IPS-15b (cell line): ENCODE results near the gene NADK.

Experiments
- H3K27me3 ChIP-seq: one replicate; pipeline ENCODE4 v1.6.1; 2013; ENCODE audit warnings: low read length; ENCODE audit not compliant: control insufficient read depth, insufficient read depth
- H3K36me3 ChIP-seq: one replicate; pipeline ENCODE4 v1.6.1; 2013; ENCODE audit warnings: low read length; ENCODE audit not compliant: control insufficient read depth, insufficient read depth
- H3K4me1 ChIP-seq: one replicate; pipeline ENCODE4 v1.6.1; 2013; ENCODE audit warnings: mild to moderate bottlenecking, low read length; ENCODE audit not compliant: control insufficient read depth, insufficient read depth
- H3K4me3 ChIP-seq: one replicate; pipeline ENCODE4 v1.5.1; 2013; ENCODE audit warnings: low read depth, low read length
- H3K9ac ChIP-seq: one replicate; pipeline ENCODE4 v1.6.1; 2013; ENCODE audit warnings: low read depth, mild to moderate bottlenecking, low read length
- H3K9me3 ChIP-seq: one replicate; pipeline ENCODE4 v1.6.1; 2013; ENCODE audit warnings: mild to moderate bottlenecking, low read length; ENCODE audit not compliant: control insufficient read depth, insufficient read depth

NADK gene, protein sequence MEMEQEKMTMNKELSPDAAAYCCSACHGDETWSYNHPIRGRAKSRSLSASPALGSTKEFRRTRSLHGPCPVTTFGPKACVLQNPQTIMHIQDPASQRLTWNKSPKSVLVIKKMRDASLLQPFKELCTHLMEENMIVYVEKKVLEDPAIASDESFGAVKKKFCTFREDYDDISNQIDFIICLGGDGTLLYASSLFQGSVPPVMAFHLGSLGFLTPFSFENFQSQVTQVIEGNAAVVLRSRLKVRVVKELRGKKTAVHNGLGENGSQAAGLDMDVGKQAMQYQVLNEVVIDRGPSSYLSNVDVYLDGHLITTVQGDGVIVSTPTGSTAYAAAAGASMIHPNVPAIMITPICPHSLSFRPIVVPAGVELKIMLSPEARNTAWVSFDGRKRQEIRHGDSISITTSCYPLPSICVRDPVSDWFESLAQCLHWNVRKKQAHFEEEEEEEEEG

DNA sequence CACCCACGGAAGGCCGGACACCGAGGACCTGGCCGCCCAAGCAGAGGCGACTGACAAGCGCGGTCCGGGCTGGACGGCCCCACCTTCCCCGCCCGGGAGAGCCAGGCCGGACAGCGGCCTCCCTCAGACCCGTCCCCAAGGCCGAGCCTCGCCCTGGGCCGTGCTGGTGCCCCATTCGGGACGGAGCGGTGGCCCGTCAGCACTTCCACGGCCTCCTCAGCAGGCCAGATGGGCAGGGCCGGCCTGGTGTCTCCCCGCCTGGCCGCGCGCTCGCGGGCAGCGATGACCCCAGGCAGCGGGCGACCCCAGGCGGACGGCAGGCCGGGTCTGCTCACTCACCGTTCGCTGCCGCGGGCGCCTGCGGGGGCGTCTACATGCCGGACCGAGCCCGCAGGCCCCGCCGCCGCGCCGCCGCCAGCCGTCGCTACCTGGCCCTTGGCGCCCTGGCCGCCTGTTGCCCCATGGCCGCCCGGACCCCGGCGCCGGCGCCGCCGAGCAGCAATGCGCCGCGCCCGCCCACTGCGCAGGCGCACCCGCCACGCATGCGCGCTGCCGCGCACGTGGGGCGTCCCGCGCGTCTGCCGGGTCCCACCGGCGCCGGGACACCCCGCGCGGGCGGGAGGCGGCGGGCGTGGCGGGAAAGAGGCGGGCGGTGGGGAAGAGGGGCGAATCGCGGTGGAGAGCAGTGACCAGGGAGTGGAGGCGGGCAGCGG, at the start of gene NADK:
NADK (minus strand) TSS at position 521 of the 713 bp plus-strand sequence. CDS start 13,064 bp downstream, outside the sequence.
- no peaks in the 10 kb centered on the region for H3K36me3 ChIP-seq
- H3K9ac ChIP-seq = peak within 1 kb of the TSS; percentile 85
- H3K27me3 ChIP-seq = no peaks in the 10 kb centered on the region
- peak within 1 kb of the TSS; percentile 89 for H3K4me3 ChIP-seq
- H3K4me1 ChIP-seq = peaks cover 34% of the 10 kb centered on the region
- no peaks in the 10 kb centered on the region for H3K9me3 ChIP-seq

GRCh38 chr1:1827089-1827848, 49.0 kb upstream of the NADK start:
- Histone ChIP-seq H3K4me3 (no peak overlapping the region), H3K9ac (no peak overlapping the region), H3K36me3 (peaks cover 16% of the 10 kb centered on the region)

GRCh38 chr1:1826356-1827088, 48.3 kb upstream of the NADK start:
- Histone ChIP-seq H3K9ac (no peak overlapping the region), H3K4me1 (peaks cover 8% of the 10 kb centered on the region), H3K36me3 (peaks cover 16% of the 10 kb centered on the region), H3K4me3 (no peak overlapping the region), H3K27me3 (no peaks in the 10 kb centered on the region), H3K9me3 (no peaks in the 10 kb centered on the region)

More at GRCh38 chr1:1827089-1827848, 49.0 kb upstream of the NADK start:
- no peaks in the 10 kb centered on the region for H3K9me3 ChIP-seq
- peaks cover 8% of the 10 kb centered on the region for H3K4me1 ChIP-seq
- no peaks in the 10 kb centered on the region for H3K27me3 ChIP-seq

DNA sequence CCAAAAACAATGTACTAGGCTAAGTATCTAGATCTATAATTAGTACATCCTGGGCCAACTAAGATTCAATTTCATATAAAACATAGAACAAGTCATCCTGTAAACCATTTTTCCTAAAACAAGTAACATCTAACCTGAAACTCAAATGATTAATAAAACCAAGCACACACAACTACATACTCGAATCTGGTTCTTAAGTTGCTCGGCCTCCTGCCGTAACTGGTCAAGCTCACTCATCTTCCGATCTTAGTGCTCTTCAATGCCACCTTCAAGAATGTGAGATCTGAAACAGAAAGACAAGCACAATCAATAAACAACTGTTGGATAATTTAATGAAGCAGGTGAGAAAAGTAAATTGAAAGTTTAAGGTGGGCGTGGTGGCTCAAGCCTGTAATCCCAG, 46.9 kb upstream of the NADK start:
- Histone ChIP-seq H3K4me3 (no peak overlapping the region), H3K4me1 (peaks cover 8% of the 10 kb centered on the region), H3K9ac (no peak overlapping the region), H3K36me3 (peaks cover 16% of the 10 kb centered on the region), H3K9me3 (no peaks in the 10 kb centered on the region), H3K27me3 (no peaks in the 10 kb centered on the region)

- Histone ChIP-seq H3K27me3 (no peaks in the 10 kb centered on the region), H3K4me1 (no peaks in the 10 kb centered on the region), H3K4me3 (no peak overlapping the region), H3K9me3 (no peaks in the 10 kb centered on the region), H3K9ac (no peak overlapping the region), H3K36me3 (peaks cover 19% of the 10 kb centered on the region)
Measured at GRCh38 chr1:1819762-1820161, 41.5 kb upstream of the NADK start.

GRCh38 chr1:1817221-1817620, 39.0 kb upstream of the NADK start:
- peaks cover 18% of the 10 kb centered on the region for H3K36me3 ChIP-seq
- no peak overlapping the region for H3K9ac ChIP-seq
- H3K4me3 ChIP-seq = no peak overlapping the region
- no peaks in the 10 kb centered on the region for H3K27me3 ChIP-seq
- no peaks in the 10 kb centered on the region for H3K4me1 ChIP-seq
- H3K9me3 ChIP-seq = no peaks in the 10 kb centered on the region

DNA sequence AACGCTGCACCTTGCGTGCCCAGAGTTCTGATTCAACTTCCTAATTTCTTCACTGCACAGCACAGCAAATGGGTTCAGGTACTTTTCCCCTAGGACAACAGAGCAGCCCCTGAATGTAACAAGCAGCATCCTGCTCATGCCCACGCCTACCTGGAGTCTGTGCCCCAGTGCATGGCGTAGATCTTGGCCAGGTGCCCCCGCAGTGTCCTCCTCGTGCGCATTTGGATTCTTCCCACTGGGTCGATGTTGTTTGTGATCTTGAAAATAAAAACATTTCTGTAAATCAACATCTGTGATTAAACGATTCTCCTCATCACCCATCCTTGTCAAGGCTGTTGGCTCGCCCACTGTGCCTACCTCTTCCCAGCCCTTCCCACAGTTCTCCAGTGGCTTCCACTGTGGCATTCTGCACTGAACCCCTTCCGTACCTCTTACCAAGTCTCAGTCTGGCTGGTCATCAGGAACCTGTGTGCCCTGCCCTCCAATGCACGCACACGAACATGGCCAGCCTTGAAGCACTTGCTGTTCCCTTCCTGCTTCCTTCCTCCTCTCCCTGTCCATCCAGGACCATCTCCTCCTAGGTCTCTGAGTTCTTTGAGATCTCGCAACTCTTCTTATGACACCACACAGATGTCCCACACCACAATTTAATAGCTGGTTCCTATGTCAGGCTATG, 37.5 kb upstream of the NADK start:
- H3K27me3 ChIP-seq = no peaks in the 10 kb centered on the region
- H3K4me3 ChIP-seq = no peak overlapping the region
- H3K36me3 ChIP-seq = peaks cover 19% of the 10 kb centered on the region
- no peaks in the 10 kb centered on the region for H3K9me3 ChIP-seq
- no peaks in the 10 kb centered on the region for H3K4me1 ChIP-seq
- H3K9ac ChIP-seq = no peak overlapping the region

DNA sequence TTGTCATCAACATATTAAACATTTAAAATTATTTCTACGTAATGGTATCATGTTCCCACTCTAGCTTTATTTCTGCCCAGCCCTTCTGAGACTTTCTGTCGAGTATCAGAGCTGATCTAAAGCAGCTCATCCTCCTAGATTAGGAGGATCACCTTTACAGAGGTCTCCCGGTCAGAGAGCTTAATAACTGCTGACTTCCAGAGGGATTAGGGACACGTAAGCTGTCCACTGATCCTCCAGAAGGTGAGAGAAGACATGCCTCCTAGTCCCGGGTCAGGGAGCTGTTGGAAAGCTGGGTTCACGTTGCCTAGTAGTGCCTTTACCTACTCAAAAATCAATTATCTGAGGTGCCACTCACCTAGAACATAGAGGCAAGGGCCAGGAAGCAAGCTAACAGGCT, 31.2 kb upstream of the NADK start:
- Histone ChIP-seq H3K36me3 (peaks cover 29% of the 10 kb centered on the region), H3K4me1 (no peaks in the 10 kb centered on the region), H3K27me3 (no peaks in the 10 kb centered on the region), H3K9me3 (no peaks in the 10 kb centered on the region), H3K4me3 (no peak overlapping the region), H3K9ac (no peak overlapping the region)

- Histone ChIP-seq H3K27me3 (no peaks in the 10 kb centered on the region), H3K4me3 (no peak overlapping the region), H3K36me3 (peaks cover 35% of the 10 kb centered on the region), H3K4me1 (no peaks in the 10 kb centered on the region), H3K9ac (no peak overlapping the region), H3K9me3 (no peaks in the 10 kb centered on the region)
Measured at GRCh38 chr1:1808206-1808605, 29.9 kb upstream of the NADK start.

- Histone ChIP-seq H3K9me3 (no peaks in the 10 kb centered on the region), H3K36me3 (peaks cover 32% of the 10 kb centered on the region), H3K27me3 (no peaks in the 10 kb centered on the region), H3K9ac (no peak overlapping the region), H3K4me1 (no peaks in the 10 kb centered on the region), H3K4me3 (no peak overlapping the region)
Measured at GRCh38 chr1:1806890-1807289, 28.6 kb upstream of the NADK start.

- H3K27me3 ChIP-seq = no peaks in the 10 kb centered on the region
- no peak overlapping the region for H3K9ac ChIP-seq
- H3K4me3 ChIP-seq = no peak overlapping the region
- H3K9me3 ChIP-seq = no peaks in the 10 kb centered on the region
- no peaks in the 10 kb centered on the region for H3K4me1 ChIP-seq
- H3K36me3 ChIP-seq = peaks cover 32% of the 10 kb centered on the region
Measured at GRCh38 chr1:1804301-1804700, 26.0 kb upstream of the NADK start.
